ENCODE data around the gene TSR3.

TSR3 gene

DNA sequence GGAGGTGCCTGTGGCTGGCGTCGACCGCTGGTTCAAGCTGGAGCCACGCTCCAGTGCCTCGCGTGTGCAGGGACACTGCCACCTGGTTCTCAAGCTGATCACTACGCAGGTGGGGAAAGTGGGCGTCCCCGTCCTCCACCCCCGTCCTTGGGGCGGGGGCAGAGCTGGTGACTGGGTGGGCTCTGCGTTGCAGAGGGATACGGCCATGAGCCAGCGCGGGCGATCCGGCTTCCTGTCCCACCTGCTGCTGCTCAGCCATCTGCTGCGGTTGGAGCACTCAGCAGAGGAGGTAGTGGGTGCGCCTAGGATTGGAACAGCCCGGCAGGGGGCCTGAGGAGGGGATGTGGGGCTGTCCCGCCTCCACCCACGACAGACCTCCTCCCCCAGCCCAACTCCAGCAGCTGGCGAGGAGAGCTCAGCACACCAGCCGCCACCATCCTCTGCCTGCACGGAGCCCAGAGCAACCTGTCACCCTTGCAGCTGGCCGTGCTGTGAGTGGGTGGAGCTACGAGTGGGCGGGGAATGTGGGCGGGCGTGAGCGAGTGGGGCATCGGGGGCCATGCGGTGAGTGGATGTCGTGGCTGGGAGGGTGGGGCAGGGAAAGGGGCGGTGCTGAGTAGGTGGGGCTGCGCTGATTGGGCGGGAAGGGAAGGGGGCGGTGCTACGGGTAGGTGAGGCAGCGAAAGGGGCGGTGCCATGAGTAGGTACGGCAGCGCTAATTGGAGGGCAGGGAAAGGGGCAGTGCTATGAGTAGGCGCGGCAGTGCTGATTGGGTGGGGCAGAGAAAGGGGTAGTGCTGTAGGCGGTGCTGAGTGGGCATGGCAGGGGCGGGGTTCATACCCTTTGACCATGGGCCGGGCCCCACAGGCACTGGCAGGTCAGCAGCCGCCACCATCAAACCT is 8.9 kb downstream of the TSR3 start:
- H3K27me3 ChIP-seq (ENCODE audit: control insufficient read depth, insufficient read depth, low read length), result peaks cover 9% of the 10 kb centered on the region; the same call in 1 of the 2 replicates
- no peaks in the 10 kb centered on the region for H3K36me3 ChIP-seq (ENCODE audit: control insufficient read depth, insufficient read depth, low read length)
- H3K9me3 ChIP-seq (ENCODE audit: control insufficient read depth, insufficient read depth, low read length), result no peaks in the 10 kb centered on the region
- H3K9ac ChIP-seq (ENCODE audit: low read depth, low read length), result no peak overlapping the region
- H3K4me1 ChIP-seq (ENCODE audit: control insufficient read depth, insufficient read depth, low read length), result peaks cover 3% of the 10 kb centered on the region; the same call in 1 of the 2 replicates
- peak overlapping the region; percentile 51 for H3K4me3 ChIP-seq (ENCODE audit: low read depth, low read length)
- no peak overlapping the region for H3K27ac ChIP-seq (ENCODE audit: low read depth, low read length)

DNA sequence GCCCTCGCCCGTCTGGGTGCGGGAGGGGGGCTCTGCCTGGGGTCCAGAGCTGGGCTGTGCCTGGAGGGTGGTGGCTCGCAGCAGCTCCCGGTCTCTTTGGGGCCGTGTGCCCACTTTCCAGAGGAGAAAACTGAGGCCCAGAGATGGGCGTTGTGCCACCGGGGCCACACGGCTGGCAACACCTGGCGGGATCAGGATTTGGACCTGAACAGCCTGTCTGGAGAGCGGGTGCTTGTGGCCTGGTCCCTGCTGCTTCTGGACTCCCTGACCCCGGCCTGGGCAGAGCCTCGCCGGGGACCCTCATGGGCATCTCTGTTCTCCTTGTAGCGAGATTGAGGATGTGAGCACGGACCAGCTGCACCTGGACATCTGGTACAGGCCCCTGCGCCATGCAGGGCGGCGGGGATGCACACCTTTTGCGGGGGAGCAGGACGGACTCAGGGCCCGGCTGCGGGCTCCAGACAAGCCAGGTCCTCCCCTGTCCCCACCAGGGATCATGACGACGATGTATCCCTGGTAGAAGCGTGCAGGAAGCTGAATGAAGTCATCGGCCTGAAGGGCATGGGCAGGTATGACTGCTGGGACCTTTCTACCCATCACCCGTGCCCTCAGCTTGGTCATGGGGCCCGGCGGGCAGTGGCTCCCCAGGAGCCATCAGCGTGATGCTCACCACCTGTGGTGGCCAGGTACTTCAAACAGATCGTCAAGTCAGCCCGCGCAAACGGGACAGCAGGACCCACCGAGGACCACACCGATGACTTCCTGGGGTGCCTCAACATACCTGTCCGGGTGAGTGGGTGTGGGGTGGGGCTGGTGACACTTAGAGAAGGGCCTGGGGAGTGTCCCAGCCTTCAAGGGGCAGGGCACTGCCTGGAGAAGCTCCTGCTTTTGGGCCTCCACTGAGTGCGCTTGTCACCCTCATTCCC is 9.9 kb downstream of the TSR3 start:
- no peak overlapping the region for H3K9ac ChIP-seq (ENCODE audit: low read depth, low read length)
- H3K27me3 ChIP-seq (ENCODE audit: control insufficient read depth, insufficient read depth, low read length), result peaks cover 9% of the 10 kb centered on the region; the same call in 1 of the 2 replicates
- no peaks in the 10 kb centered on the region for H3K9me3 ChIP-seq (ENCODE audit: control insufficient read depth, insufficient read depth, low read length)
- H3K36me3 ChIP-seq (ENCODE audit: control insufficient read depth, insufficient read depth, low read length), result no peaks in the 10 kb centered on the region
- H3K4me3 ChIP-seq (ENCODE audit: low read depth, low read length), result no peak overlapping the region
- H3K4me1 ChIP-seq (ENCODE audit: control insufficient read depth, insufficient read depth, low read length), result peaks cover 3% of the 10 kb centered on the region; the same call in 1 of the 2 replicates
- H3K27ac ChIP-seq (ENCODE audit: low read depth, low read length), result no peak overlapping the region

DNA sequence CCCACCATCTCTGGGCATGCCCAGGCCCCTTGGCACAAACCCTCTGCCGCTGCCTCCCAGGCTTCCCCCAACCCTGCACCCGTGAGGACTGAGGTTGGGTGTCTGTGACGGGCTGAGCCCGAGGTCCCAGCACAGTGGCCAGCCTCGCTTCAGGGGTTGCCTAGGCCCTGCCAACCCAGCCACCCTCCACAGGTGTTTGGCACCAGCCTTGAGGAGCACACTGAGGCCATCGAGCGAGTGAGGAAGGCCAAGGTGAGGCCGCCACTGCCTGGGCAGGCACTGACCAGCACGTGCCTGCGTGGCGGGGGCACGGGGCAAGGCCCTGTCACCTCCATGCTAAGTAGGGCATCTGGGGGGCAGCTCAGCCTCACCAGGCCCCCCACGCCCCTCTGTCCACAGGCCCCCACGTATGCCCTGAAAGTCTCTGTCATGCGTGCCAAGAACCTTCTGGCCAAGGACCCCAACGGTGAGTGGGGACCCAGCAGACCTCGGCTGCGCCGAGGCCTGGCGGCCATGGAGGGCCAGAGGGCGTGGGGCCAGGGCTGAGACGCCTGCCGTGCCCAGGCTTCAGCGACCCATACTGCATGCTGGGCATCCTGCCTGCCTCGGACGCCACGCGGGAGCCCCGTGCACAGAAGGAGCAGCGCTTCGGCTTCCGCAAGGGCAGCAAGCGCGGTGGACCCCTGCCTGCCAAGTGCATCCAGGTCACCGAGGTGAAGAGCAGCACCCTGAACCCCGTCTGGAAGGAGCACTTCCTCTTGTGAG is 10.8 kb downstream of the TSR3 start:
- Histone ChIP-seq H3K9ac (ENCODE audit: low read depth, low read length) (no peak overlapping the region), H3K36me3 (ENCODE audit: control insufficient read depth, insufficient read depth, low read length) (no peaks in the 10 kb centered on the region), H3K27ac (ENCODE audit: low read depth, low read length) (no peak overlapping the region), H3K4me1 (ENCODE audit: control insufficient read depth, insufficient read depth, low read length) (peaks cover 3% of the 10 kb centered on the region; the same call in 1 of the 2 replicates), H3K27me3 (ENCODE audit: control insufficient read depth, insufficient read depth, low read length) (peaks cover 18% of the 10 kb centered on the region), H3K9me3 (ENCODE audit: control insufficient read depth, insufficient read depth, low read length) (no peaks in the 10 kb centered on the region), H3K4me3 (ENCODE audit: low read depth, low read length) (no peak overlapping the region)

DNA sequence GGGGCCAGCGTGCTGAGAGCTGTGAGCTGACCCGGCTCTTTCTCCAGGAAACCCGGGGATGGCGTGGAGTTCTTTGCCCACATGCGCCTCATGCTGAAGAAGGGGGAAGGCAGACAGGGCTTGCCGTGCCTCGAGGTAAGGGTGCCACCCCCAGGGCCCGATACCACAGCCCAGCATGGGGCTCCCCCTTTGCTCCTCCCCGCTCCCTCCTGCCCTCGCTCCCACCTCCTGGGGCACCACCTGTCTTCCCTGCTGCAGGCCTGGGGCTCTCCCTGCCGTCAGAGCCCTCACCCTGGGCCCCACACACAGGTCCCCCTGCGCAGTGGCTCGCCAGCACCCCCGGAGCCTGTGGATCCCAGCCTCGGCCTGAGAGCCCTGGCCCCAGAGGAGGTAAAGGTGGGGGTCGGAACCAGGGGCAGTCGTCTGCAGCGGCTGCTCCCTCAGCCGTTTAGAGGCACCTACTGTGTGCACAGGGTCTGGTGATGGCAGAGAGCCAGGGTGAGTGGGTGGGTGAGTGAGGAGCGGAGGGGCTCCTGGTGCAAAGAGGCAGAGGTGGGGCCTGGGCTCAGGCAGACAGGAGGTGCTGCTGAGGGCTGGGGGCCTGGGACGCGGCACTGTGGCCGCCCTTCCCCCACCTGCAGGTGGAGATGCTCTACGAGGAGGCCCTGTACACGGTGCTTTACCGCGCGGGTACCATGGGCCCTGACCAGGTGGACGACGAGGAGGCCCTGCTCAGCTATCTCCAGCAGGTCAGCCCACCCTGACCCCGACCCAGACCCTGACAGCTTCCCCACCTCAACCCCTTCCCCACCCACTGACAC is 12.6 kb downstream of the TSR3 start:
- Histone ChIP-seq H3K36me3 (ENCODE audit: control insufficient read depth, insufficient read depth, low read length) (no peaks in the 10 kb centered on the region), H3K9me3 (ENCODE audit: control insufficient read depth, insufficient read depth, low read length) (no peaks in the 10 kb centered on the region), H3K27ac (ENCODE audit: low read depth, low read length) (no peak overlapping the region), H3K4me1 (ENCODE audit: control insufficient read depth, insufficient read depth, low read length) (peaks cover 3% of the 10 kb centered on the region; the same call in 1 of the 2 replicates), H3K4me3 (ENCODE audit: low read depth, low read length) (no peak overlapping the region), H3K9ac (ENCODE audit: low read depth, low read length) (no peak overlapping the region), H3K27me3 (ENCODE audit: control insufficient read depth, insufficient read depth, low read length) (peaks cover 36% of the 10 kb centered on the region)

DNA sequence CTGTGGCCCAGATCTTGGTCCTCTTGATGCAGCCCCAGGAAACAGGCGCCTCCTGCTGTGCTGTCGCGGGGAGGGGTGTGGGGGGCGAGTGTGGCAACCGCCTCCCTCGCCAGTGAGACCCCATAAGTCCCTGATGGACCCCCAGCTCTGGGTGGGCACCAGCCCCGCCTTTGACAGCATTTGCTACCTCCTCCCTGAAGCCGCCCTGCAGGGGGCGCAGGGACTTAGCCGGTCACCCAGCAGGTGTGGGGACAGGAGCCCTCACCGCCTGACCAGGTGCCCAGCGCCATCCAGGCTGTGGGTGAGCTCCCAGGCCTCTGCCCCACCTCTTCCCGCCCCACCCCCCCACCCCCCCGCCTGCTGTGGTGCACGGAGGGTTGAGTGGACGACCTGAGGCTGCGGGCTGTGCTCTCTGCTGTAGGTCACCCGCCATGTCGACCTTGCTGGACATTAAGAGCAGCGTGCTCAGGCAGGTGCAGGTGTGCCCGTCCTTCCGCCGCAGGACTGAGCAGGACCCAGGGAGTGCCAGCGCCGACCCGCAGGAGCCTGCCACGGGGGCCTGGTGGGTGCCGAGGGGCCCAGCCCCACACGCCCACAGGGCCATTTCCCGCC is 13.5 kb downstream of the TSR3 start:
- no peaks in the 10 kb centered on the region for H3K36me3 ChIP-seq (ENCODE audit: control insufficient read depth, insufficient read depth, low read length)
- H3K4me1 ChIP-seq (ENCODE audit: control insufficient read depth, insufficient read depth, low read length), result peaks cover 3% of the 10 kb centered on the region; the same call in 1 of the 2 replicates
- H3K9ac ChIP-seq (ENCODE audit: low read depth, low read length), result no peak overlapping the region
- H3K9me3 ChIP-seq (ENCODE audit: control insufficient read depth, insufficient read depth, low read length), result no peaks in the 10 kb centered on the region
- H3K27ac ChIP-seq (ENCODE audit: low read depth, low read length), result no peak overlapping the region
- H3K4me3 ChIP-seq (ENCODE audit: low read depth, low read length), result no peak overlapping the region
- peaks cover 43% of the 10 kb centered on the region for H3K27me3 ChIP-seq (ENCODE audit: control insufficient read depth, insufficient read depth, low read length)

DNA sequence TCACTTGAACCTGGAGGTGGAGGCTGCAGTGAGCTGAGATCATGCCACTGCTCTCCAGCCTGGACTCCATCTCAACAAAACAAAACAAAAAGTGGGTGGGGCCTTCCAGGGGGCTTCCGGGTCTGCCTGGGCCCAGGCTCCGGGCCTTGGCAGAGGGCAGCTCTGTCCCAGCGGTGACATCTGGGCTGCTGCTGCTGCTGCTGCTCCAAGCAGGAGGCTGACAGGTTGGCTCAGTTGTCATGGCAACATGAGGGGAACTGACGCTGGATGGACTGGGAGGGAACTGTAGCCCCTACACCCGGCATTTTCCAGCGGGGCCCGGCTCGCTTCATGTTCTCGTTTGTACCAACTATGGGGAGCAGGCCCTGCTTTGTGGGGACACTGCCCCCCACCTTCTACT is 14.2 kb downstream of the TSR3 start:
- H3K9ac ChIP-seq (ENCODE audit: low read depth, low read length), result no peak overlapping the region
- H3K36me3 ChIP-seq (ENCODE audit: control insufficient read depth, insufficient read depth, low read length), result no peaks in the 10 kb centered on the region
- no peaks in the 10 kb centered on the region for H3K9me3 ChIP-seq (ENCODE audit: control insufficient read depth, insufficient read depth, low read length)
- no peak overlapping the region for H3K4me3 ChIP-seq (ENCODE audit: low read depth, low read length)
- peaks cover 50% of the 10 kb centered on the region for H3K27me3 ChIP-seq (ENCODE audit: control insufficient read depth, insufficient read depth, low read length)
- H3K27ac ChIP-seq (ENCODE audit: low read depth, low read length), result no peak overlapping the region
- peaks cover under 1% of the 10 kb centered on the region; the same call in 1 of the 2 replicates for H3K4me1 ChIP-seq (ENCODE audit: control insufficient read depth, insufficient read depth, low read length)

DNA sequence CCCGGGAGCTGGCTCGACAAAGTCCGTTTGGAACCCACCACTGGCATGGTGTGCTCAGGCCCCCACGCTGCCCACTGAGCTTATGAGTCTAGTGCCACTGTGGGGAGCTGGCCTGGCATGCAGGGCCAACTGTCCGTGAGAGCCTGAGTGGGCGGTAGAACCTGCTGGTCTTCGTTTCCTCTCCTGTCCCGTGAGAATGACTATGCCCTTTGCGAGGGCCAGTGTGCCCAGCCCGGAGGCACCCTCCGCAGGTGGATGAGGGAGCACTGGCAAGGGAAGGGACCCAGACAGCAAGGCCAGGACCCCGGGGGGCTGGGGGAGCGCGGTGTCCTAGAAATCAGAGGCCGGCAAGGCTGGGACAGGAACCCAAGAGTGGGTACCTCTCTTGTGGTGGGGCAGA is 15.1 kb downstream of the TSR3 start:
- Histone ChIP-seq H3K9me3 (ENCODE audit: control insufficient read depth, insufficient read depth, low read length) (no peaks in the 10 kb centered on the region), H3K27me3 (ENCODE audit: control insufficient read depth, insufficient read depth, low read length) (peaks cover 50% of the 10 kb centered on the region)

DNA sequence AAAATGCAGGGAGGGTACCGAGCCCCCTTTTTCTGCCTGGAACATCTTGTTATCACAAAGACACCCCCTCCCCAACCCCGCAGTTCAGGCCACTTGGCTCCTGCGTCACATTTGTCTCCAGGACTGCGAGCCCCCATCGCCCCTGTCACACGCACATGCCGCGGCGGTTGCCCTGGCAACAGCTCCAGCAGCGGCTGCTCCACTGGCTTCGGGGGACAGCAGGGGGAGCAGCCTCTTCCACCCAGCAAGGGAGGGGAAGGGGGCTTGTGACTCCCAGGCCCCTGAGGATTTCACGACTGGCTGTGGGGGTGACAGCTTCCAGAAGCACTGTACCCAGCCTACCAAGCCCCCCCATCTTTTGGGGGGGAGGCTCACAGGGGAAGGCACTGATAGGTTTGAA is 15.7 kb downstream of the TSR3 start:
- no peak overlapping the region for H3K9ac ChIP-seq (ENCODE audit: low read depth, low read length)
- no peaks in the 10 kb centered on the region for H3K9me3 ChIP-seq (ENCODE audit: control insufficient read depth, insufficient read depth, low read length)
- no peak overlapping the region for H3K27ac ChIP-seq (ENCODE audit: low read depth, low read length)
- no peaks in the 10 kb centered on the region for H3K36me3 ChIP-seq (ENCODE audit: control insufficient read depth, insufficient read depth, low read length)
- H3K4me3 ChIP-seq (ENCODE audit: low read depth, low read length), result no peak overlapping the region
- H3K4me1 ChIP-seq (ENCODE audit: control insufficient read depth, insufficient read depth, low read length), result peaks cover 11% of the 10 kb centered on the region; the same call in 1 of the 2 replicates
- peaks cover 48% of the 10 kb centered on the region for H3K27me3 ChIP-seq (ENCODE audit: control insufficient read depth, insufficient read depth, low read length)

More for the DNA sequence above, 15.1 kb downstream of the TSR3 start:
- no peak overlapping the region for H3K27ac ChIP-seq (ENCODE audit: low read depth, low read length)
- no peak overlapping the region for H3K9ac ChIP-seq (ENCODE audit: low read depth, low read length)
- no peaks in the 10 kb centered on the region for H3K36me3 ChIP-seq (ENCODE audit: control insufficient read depth, insufficient read depth, low read length)
- peaks cover 6% of the 10 kb centered on the region; the same call in 1 of the 2 replicates for H3K4me1 ChIP-seq (ENCODE audit: control insufficient read depth, insufficient read depth, low read length)
- no peak overlapping the region for H3K4me3 ChIP-seq (ENCODE audit: low read depth, low read length)

DNA sequence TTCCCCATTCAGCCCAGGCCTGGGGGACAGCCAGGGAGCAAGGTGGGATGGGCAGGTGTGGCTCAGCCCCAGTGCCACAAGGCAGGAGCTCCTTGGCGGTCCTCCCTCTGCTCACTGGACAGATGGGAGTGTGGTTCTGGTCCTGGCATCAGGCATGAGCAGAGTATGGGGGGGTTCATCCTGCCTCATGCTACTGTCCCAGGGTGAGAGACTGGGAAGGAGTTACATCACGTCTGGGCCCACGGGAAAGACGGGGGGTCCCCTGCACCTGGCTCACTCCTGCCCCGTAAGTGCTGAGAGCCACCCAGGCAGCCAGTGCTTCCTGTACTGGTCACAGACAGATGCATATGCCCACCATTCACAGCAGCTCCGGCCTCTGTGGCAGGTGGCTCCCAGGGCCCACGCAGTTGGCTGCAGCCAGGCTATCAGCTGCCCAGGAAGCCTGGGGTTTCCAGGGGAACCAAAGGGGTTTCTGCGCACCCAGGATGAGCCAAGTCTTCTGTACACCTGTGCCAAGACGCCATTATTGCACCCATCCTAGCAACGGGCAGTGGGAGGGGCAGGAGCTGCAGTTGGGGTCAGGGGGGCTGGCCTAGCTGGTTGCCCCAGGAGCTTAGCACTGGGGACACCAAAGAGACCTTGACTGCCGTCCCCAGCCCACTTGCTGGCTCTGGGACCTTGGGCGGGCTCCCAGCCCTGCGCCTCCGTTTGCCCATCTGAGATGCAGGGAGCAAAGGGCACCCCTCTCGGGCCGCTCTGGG is 16.3 kb downstream of the TSR3 start:
- Histone ChIP-seq H3K9ac (ENCODE audit: low read depth, low read length) (no peak overlapping the region), H3K9me3 (ENCODE audit: control insufficient read depth, insufficient read depth, low read length) (no peaks in the 10 kb centered on the region), H3K27me3 (ENCODE audit: control insufficient read depth, insufficient read depth, low read length) (peaks cover 48% of the 10 kb centered on the region), H3K36me3 (ENCODE audit: control insufficient read depth, insufficient read depth, low read length) (no peaks in the 10 kb centered on the region), H3K4me3 (ENCODE audit: low read depth, low read length) (no peak overlapping the region), H3K4me1 (ENCODE audit: control insufficient read depth, insufficient read depth, low read length) (peaks cover 11% of the 10 kb centered on the region; the same call in 1 of the 2 replicates), H3K27ac (ENCODE audit: low read depth, low read length) (no peak overlapping the region)

Data from HUES48 (cell line).